ENCODE data around the gene NEMF. TPM values are rescaled to one million over a fixed set of nuclear protein-coding genes. Genes with fewer than 3 reads are reported as not detected.
"Not testable (repeated sequence)": the region's sequence is repeated elsewhere in the genome, so short reads cannot be mapped to it uniquely, and the experiment has no call there.

Gene NEMF
- total RNA-seq, 4 donors from 2014 or later: 50.2 to 129 (median 79.3) TPM

- Histone ChIP-seq H3K9me3 (no peaks in the 10 kb centered on the region), H3K4me3 (peak overlapping the region in 2 of 4 donors; percentile 4 to 93), H3K36me3 (peaks cover 0 to 6% (median 3%) of the 10 kb centered on the region in 4 donors), H3K4me1 (peaks cover 7 to 55% (median 42%) of the 10 kb centered on the region in 4 donors), H3K27me3 (no peaks in the 10 kb centered on the region), H3K27ac (peak overlapping the region; percentile 100)
- TF ChIP-seq POLR2A (IDR thresholded peaks at IDR 0.05) (no peak), POLR2AphosphoS5 (IDR thresholded peaks at IDR 0.05) (no peak), EP300 (IDR thresholded peaks at IDR 0.05; ENCODE audit: low read depth) (no peak)
- TF ChIP-seq, protein P1, sequence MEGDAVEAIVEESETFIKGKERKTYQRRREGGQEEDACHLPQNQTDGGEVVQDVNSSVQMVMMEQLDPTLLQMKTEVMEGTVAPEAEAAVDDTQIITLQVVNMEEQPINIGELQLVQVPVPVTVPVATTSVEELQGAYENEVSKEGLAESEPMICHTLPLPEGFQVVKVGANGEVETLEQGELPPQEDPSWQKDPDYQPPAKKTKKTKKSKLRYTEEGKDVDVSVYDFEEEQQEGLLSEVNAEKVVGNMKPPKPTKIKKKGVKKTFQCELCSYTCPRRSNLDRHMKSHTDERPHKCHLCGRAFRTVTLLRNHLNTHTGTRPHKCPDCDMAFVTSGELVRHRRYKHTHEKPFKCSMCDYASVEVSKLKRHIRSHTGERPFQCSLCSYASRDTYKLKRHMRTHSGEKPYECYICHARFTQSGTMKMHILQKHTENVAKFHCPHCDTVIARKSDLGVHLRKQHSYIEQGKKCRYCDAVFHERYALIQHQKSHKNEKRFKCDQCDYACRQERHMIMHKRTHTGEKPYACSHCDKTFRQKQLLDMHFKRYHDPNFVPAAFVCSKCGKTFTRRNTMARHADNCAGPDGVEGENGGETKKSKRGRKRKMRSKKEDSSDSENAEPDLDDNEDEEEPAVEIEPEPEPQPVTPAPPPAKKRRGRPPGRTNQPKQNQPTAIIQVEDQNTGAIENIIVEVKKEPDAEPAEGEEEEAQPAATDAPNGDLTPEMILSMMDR (IDR thresholded peaks at IDR 0.05): no peak
- in situ Hi-C loops (cut with MboI; ENCODE audit: low pct_ligation_motif_present in 1 of 4, low pct_unique_long_range_greater_than_20kb in 1 of 4, low sequenced_read_pairs in 3 of 4) (loop anchor here in 2 of 4 donors (10.0 kb wide), 1 partner anchor 107 kb away; no protein-coding TSS in a partner anchor), intact Hi-C loops (cut with DNase I; ENCODE audit: low total_unique reads) (loop anchor here (10.0 kb wide), 1 partner anchor 107 kb away; no protein-coding TSS in a partner anchor)
- WGBS, 2 donors (ENCODE audit: low coverage in 1 of 2): 17 to 35% methylated on average over 1 of the region's 1 CpG
- DNase-seq: no peak
Observed at GRCh38 chr14:49897414-49897813, 44.8 kb upstream of the NEMF start.

DNA sequence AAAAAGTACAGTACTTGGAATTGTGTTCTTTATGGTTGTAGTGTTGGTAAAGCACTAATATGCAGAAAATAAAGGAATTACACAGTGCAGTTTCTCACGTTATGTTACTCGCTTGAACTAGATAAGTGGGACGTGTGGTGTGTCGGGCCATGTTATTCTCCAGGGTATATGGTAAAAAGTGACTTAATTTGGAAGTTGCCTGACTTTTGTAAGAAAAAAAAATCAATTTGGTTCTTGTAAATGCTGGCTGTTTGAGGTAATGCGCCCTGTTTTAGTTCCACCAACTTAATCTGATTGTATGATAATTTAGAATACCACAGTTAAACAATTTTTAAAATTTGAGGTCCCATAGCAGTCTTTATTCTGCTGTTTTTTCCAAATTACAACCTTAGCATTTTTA is 44.4 kb upstream of the NEMF start:
- no peak for DNase-seq
- Histone ChIP-seq H3K9me3 (no peaks in the 10 kb centered on the region), H3K4me1 (peaks cover 8 to 58% (median 44%) of the 10 kb centered on the region in 4 donors), H3K27ac (peak overlapping the region; percentile 100), H3K27me3 (no peaks in the 10 kb centered on the region), H3K36me3 (peaks cover 0 to 6% (median 3%) of the 10 kb centered on the region in 4 donors), H3K4me3 (peak overlapping the region in 2 of 4 donors; percentile 93 to 100)
- in situ Hi-C loops (cut with MboI; ENCODE audit: low pct_ligation_motif_present in 1 of 4, low pct_unique_long_range_greater_than_20kb in 1 of 4, low sequenced_read_pairs in 3 of 4): loop anchor here in 2 of 4 donors (10.0 kb wide), 1 partner anchor 108 kb away; no protein-coding TSS in a partner anchor
- WGBS, 2 donors (ENCODE audit: low coverage in 1 of 2): 36 to 53% methylated on average over 5 of the region's 5 CpGs
- no peak for TF ChIP-seq EP300 (IDR thresholded peaks at IDR 0.05; ENCODE audit: low read depth)
- TF ChIP-seq, protein P1 (IDR thresholded peaks at IDR 0.05): peak in 1 of 5 experiments; percentile 18
- intact Hi-C loops (cut with DNase I; ENCODE audit: low total_unique reads): loop anchor here (10.0 kb wide), 1 partner anchor 108 kb away; no protein-coding TSS in a partner anchor

GRCh38 chr14:49896272-49896671 is 43.7 kb upstream of the NEMF start:
- H3K4me3 ChIP-seq: peak overlapping the region in 3 of 4 donors; percentile 93 to 100 (median 96)
- H3K36me3 ChIP-seq, DNase-seq, H3K9me3 ChIP-seq, H3K27me3 ChIP-seq: not testable (repeated sequence)
- H3K27ac ChIP-seq: peak overlapping the region; percentile 100
- H3K4me1 ChIP-seq: peaks cover 15 to 63% (median 50%) of the 10 kb centered on the region in 4 donors
- in situ Hi-C loops (cut with MboI; ENCODE audit: low pct_ligation_motif_present in 1 of 4, low pct_unique_long_range_greater_than_20kb in 1 of 4, low sequenced_read_pairs in 3 of 4) (loop anchor here in 2 of 4 donors (10.0 kb wide), 1 partner anchor 109 kb away; no protein-coding TSS in a partner anchor), intact Hi-C loops (cut with DNase I; ENCODE audit: low total_unique reads) (loop anchor here (10.0 kb wide), 1 partner anchor 109 kb away; no protein-coding TSS in a partner anchor)

DNA sequence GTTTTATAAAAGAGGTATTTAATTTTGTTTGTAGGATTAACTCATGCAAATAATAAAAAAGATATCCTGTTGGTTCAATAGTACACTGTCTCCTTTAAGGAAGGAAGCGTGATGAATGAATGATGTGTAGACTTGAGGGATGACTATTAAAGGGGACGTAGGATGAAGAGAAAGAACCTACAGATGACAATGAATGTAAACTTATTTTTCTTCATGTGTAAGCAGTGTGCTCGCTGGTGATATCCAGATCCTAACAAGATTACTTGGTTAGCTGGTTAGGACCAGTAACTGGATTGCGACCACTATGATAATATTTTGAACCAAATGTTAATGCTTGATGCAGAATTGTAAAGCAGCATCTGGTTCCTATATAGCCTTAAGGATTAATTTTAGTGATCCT is 42.9 kb upstream of the NEMF start:
- WGBS, 2 donors (ENCODE audit: low coverage in 1 of 2): 23% methylated on average over 4 of the region's 4 CpGs
- in situ Hi-C loops (cut with MboI; ENCODE audit: low pct_ligation_motif_present in 1 of 4, low pct_unique_long_range_greater_than_20kb in 1 of 4, low sequenced_read_pairs in 3 of 4) (loop anchor here in 2 of 4 donors (10.0 kb wide), 1 partner anchor 109 kb away; no protein-coding TSS in a partner anchor), intact Hi-C loops (cut with DNase I; ENCODE audit: low total_unique reads) (loop anchor here (10.0 kb wide), 1 partner anchor 109 kb away; no protein-coding TSS in a partner anchor)
- no peak for DNase-seq
- Histone ChIP-seq H3K4me1 (peaks cover 15 to 62% (median 51%) of the 10 kb centered on the region in 4 donors), H3K27ac (peak overlapping the region; percentile 100), H3K4me3 (peak overlapping the region; percentile 5 to 100 (median 94)), H3K36me3 (peaks cover 0 to 6% (median 3%) of the 10 kb centered on the region in 4 donors), H3K27me3 (no peaks in the 10 kb centered on the region), H3K9me3 (no peaks in the 10 kb centered on the region)
- TF ChIP-seq POLR2A (IDR thresholded peaks at IDR 0.05): no peak
- no peak for TF ChIP-seq POLR2AphosphoS5 (IDR thresholded peaks at IDR 0.05)
- TF ChIP-seq, protein P1 (IDR thresholded peaks at IDR 0.05): no peak
- no peak for TF ChIP-seq EP300 (IDR thresholded peaks at IDR 0.05; ENCODE audit: low read depth)

DNA sequence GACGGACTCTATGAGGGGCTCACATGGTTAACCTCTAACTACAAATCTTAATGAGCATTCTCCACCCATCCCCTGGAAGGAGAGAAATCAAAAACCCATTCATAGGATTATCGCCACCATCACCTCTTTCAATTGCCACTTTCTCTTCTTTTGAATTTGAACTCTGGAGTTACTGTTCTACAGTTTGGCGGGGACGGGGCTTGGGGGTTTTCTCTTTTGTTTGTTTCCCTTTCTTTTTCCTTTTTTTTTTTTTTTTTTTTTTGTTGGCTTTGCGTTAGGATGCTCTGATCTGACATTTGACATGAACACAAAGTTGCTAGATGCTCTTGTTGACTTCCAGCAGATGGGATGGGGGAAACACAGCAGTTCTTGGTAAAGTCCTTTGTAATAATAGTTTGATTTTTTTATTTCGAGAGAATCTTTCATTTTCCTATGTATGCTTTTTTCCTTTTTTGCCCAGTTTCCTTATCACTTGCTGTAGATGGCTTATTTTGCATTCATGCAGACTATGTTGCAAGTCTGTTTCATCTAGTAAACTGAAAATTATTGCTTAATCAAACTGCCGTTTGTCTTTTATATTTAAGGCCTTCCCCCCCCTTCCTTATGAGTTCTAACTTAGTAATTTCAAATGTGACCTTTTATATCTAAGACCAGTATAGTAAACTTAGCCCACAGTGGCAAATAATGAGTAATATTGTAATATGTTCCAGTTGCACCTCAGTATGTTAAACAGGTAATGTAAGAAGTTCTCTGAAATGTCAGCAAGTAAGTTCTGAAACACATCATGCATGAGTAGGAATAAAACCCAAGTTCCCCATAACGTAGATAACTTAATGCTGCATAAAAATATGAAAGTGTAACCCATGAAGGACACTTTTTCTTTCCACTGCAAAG is 41.9 kb upstream of the NEMF start:
- intact Hi-C loops (cut with DNase I; ENCODE audit: low total_unique reads) (loop anchor here (5.0 to 10.0 kb wide), 2 partner anchors 83 to 110 kb away; no protein-coding TSS in a partner anchor), in situ Hi-C loops (cut with MboI; ENCODE audit: low pct_ligation_motif_present in 1 of 4, low pct_unique_long_range_greater_than_20kb in 1 of 4, low sequenced_read_pairs in 3 of 4) (loop anchor here in 2 of 4 donors (10.0 kb wide), 1 partner anchor 110 kb away; no protein-coding TSS in a partner anchor)
- peaks cover 15 to 61% (median 48%) of the 10 kb centered on the region in 4 donors for H3K4me1 ChIP-seq
- H3K27ac ChIP-seq: peak overlapping the region; percentile 100
- WGBS, 2 donors (ENCODE audit: low coverage in 1 of 2): 0 to 3% methylated on average over 7 to 8 of the region's 8 CpGs
- H3K36me3 ChIP-seq, DNase-seq, H3K9me3 ChIP-seq, H3K27me3 ChIP-seq: not testable (repeated sequence)
- peak overlapping the region; percentile 93 to 100 (median 96) for H3K4me3 ChIP-seq
